ENCODE measurements around the gene CERS3. TPM values are rescaled to one million over a fixed set of nuclear protein-coding genes. Genes with fewer than 3 reads are reported as not detected.

Gene CERS3
- not detected for total RNA-seq
- under 1 TPM; 0.04 to 0.53 (median 0.15) TPM for polyA plus RNA-seq (ENCODE audit: insufficient read length in 6 of 6)
- long read RNA-seq, donor 1: 0 reads
- long read RNA-seq, donor 2: 0 reads
- long read RNA-seq, donor 3: 0 reads
- long read RNA-seq, donor 4: 0 reads
- long read RNA-seq, donor 5: 0 reads
- long read RNA-seq, donor 6: 0 reads
- long read RNA-seq, donor 7: 0 reads
- long read RNA-seq, donor 8: 0 reads
- long read RNA-seq, donor 9: 0 reads
- long read RNA-seq, donor 10: 0 reads
- long read RNA-seq, donor 11: 0 reads
- long read RNA-seq, donor 12: 0 reads

DNA sequence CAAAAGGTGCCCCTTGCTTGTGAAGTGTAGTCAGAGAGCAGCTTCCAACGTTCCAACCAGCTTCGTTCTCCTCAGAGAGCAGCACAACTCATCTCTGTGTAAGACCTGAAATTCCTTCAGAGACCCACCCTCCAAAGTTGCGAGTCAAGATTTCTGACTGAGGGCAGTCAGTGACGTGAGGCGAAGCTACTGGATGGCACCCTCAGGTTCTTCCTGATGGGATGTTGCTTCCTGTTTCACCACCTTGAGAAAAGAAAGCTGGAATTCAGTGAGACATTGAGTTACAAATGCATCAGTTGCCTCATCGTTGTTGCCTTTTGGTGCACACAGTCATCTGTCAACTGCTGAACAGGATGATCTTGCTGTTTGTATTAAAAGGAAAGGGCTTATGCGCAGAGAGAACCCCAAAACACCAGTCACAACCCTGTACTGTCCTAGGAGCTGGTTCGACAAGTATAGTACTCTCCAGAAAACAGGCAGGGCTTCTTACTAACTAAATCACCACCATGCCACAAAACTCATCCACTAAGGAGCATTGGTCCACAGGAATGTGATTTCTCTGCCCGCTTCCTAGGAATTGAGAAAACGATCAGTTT is at the start of gene CERS3:
CERS3 (minus strand) TSS at position 118 of the 596 bp plus-strand sequence. CDS start 27,101 bp downstream, outside the sequence.
- no peak within 1 kb of the TSS for H3K27ac ChIP-seq
- H3K27me3 ChIP-seq: no peaks in the 10 kb centered on the region
- intact Hi-C loops (cut with DNase I): no loop called here
- no peaks in the 10 kb centered on the region for H3K9me3 ChIP-seq
- peaks cover 0 to 7% of the 10 kb centered on the region in 2 donors for H3K4me1 ChIP-seq
- H3K36me3 ChIP-seq: no peaks in the 10 kb centered on the region
- ATAC-seq: no peak
- H3K4me3 ChIP-seq: no peak within 1 kb of the TSS
- no peak for DNase-seq
- TF ChIP-seq, protein P1, sequence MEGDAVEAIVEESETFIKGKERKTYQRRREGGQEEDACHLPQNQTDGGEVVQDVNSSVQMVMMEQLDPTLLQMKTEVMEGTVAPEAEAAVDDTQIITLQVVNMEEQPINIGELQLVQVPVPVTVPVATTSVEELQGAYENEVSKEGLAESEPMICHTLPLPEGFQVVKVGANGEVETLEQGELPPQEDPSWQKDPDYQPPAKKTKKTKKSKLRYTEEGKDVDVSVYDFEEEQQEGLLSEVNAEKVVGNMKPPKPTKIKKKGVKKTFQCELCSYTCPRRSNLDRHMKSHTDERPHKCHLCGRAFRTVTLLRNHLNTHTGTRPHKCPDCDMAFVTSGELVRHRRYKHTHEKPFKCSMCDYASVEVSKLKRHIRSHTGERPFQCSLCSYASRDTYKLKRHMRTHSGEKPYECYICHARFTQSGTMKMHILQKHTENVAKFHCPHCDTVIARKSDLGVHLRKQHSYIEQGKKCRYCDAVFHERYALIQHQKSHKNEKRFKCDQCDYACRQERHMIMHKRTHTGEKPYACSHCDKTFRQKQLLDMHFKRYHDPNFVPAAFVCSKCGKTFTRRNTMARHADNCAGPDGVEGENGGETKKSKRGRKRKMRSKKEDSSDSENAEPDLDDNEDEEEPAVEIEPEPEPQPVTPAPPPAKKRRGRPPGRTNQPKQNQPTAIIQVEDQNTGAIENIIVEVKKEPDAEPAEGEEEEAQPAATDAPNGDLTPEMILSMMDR (IDR thresholded peaks at IDR 0.05): no peak

DNA sequence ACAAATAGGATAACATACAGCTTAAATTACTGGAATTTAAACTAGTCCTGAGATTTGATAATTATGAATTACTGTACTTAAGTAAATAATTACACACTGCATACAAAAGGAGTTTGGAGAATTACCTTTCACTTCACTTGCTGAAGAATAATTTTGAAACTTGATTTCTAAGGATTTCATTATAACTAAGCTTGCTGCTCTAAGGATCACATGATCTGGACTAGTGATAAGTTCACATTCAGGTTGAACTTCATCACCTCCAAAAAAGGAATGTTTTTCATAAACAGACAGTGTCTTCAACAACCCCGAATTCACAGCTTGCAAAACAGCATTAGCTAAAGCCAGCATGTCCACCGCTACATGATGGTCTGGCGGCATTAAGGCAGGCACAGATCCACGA is 44.8 kb upstream of the CERS3 start:
- H3K36me3 ChIP-seq: peaks cover 0 to 47% of the 10 kb centered on the region in 2 donors
- DNase-seq: no peak
- H3K4me3 ChIP-seq: no peak overlapping the region
- no peak for ATAC-seq
- no peaks in the 10 kb centered on the region for H3K9me3 ChIP-seq
- H3K27ac ChIP-seq: no peak overlapping the region
- intact Hi-C loops (cut with DNase I): loop anchor here in 1 of 2 donors (5.0 kb wide), 1 partner anchor 226 kb away; no protein-coding TSS in a partner anchor
- TF ChIP-seq, protein P1 (IDR thresholded peaks at IDR 0.05): no peak
- H3K4me1 ChIP-seq: peaks cover 0 to 17% of the 10 kb centered on the region in 2 donors
- H3K27me3 ChIP-seq: no peaks in the 10 kb centered on the region

DNA sequence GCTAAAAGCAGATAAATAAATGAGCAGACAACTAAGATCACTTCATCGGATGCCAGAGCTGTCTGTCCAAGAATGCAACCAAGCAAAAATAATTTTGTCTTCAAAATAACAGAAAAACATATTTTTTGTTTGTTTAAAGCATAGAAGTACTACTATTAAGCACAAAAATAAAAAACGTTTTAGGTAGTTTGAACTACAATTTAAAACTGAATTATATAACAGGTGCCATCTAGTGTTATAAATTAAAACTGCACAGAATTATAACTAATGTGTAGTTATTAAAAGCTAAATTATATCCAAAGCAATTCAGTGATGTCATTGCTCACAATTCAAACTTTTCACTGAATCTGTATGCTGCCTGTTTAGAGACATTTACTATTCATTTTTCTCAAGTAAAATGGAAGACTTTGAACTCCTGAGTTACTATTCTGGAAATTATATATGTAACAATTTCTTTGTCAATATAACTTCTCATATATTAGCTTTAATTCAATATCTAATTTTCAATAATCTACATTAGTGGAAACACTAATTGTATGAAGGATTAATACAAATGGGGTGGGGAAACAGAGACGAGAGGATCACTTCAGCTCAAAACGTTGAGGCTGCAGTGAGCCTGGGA is 43.7 kb upstream of the CERS3 start:
- DNase-seq: peak in 1 of 4 donors; percentile 16
- peaks cover 0 to 53% of the 10 kb centered on the region in 2 donors for H3K36me3 ChIP-seq
- H3K4me3 ChIP-seq: no peak overlapping the region
- ATAC-seq: peak; percentile 49
- intact Hi-C loops (cut with DNase I): loop anchor here in 1 of 2 donors (5.0 kb wide), 1 partner anchor 225 kb away; no protein-coding TSS in a partner anchor
- H3K9me3 ChIP-seq: no peaks in the 10 kb centered on the region
- H3K27ac ChIP-seq: peak overlapping the region in 1 of 2 donors; percentile 60
- TF ChIP-seq, protein P1 (IDR thresholded peaks at IDR 0.05): peak; percentile 37 to 48
- H3K4me1 ChIP-seq: peaks cover 0 to 17% of the 10 kb centered on the region in 2 donors
- H3K27me3 ChIP-seq: no peaks in the 10 kb centered on the region

DNA sequence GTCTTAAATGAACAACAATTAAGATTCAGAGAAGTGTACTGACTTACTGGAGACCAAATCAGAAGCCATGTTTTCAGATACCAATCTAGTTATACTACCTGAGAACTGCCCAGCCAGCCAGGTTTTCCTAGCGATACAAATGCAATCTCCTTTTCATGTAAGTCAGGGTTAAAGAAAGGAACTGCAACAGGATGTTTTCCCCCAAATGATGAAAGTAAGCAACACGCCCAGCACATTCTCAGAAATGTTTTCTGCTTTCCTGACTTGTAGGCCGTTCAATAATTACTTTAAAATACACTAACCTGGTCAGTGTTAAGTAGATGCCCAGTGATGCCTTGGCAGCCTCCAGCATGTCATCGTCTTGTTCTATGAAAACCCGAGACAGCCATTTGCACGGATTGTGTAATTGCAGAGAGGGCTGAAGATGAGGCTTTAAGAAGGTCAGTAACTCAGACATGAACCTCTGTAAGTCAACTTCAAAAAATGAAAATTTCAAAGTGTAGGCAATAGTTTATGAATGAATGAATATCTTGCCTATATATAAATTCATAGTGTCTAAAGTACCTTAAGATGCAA is 42.9 kb upstream of the CERS3 start:
- peaks cover 0 to 17% of the 10 kb centered on the region in 2 donors for H3K4me1 ChIP-seq
- intact Hi-C loops (cut with DNase I): loop anchor here in 1 of 2 donors (5.0 kb wide), 1 partner anchor 224 kb away; no protein-coding TSS in a partner anchor
- no peaks in the 10 kb centered on the region for H3K9me3 ChIP-seq
- DNase-seq: no peak
- H3K27me3 ChIP-seq: no peaks in the 10 kb centered on the region
- H3K27ac ChIP-seq: peak overlapping the region in 1 of 2 donors; percentile 60
- peaks cover 0 to 53% of the 10 kb centered on the region in 2 donors for H3K36me3 ChIP-seq
- H3K4me3 ChIP-seq: no peak overlapping the region
- ATAC-seq: no peak
- TF ChIP-seq, protein P1 (IDR thresholded peaks at IDR 0.05): no peak

All from left lung (tissue), 14 donors.